Fibroblast of skin of scalp (primary cell): ENCODE results near the gene KRTAP10-7.
"Not testable (repeated sequence)": the region's sequence is repeated elsewhere in the genome, so short reads cannot be mapped to it uniquely, and the experiment has no call there.

ENCODE experiments used
- DNase-seq: peaks from one replicate; pipeline ENCODE4 v3.0.0-alpha.2; 2013

The KRTAP10-7 gene

GRCh38 chr21:44590897-44591800 is 9.2 kb upstream of the KRTAP10-7 start:
- DNase-seq = not testable (repeated sequence)

- DNase-seq = not testable (repeated sequence)
These were observed 8.6 kb upstream of the KRTAP10-7 start for GRCh38 chr21:44591801-44592130.

GRCh38 chr21:44592446-44593311 is 7.7 kb upstream of the KRTAP10-7 start, which contains the start of gene KRTAP10-6:
KRTAP10-6 (minus strand) TSS chr21:44592505; CDS start chr21:44592484, 21 bp downstream.
- DNase-seq = no peak

DNA sequence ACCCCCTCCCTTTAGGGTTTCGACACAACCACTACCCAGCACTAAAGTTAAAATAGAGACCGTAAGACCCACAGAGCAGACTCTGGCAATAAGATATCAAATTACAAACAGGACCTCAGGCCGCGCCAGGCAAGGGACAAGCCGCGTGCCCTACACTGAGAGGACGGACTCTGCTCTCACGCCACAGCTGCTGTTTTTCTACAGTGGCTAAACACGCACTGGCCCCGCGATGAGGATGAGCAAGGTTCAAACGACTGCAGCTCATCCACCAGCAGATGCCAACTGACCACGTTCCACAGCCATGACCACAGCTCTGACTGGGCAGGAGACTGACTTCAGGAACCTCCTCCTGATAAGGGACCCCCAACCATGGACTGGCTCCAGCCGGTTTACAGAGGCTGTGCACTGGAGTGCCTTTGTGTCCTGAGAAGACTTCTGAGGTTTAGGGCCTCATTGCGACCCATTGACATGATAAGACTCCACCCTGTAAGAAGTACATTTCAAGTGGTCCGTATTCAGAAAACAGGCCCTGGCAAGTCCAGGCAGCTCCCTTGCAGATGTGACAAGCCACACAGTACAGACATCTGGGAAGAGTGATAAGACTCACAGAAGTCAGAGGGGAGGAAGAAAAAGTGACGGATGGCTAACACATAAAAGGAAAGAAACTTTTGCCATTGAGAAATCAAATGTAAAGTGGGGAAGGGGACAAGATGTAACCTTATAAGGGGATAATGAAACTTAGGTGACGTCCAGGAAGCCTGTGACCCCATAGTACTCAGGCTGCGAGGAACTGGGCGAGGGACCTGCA is 6.6 kb upstream of the KRTAP10-7 start:
- no peak for DNase-seq

DNA sequence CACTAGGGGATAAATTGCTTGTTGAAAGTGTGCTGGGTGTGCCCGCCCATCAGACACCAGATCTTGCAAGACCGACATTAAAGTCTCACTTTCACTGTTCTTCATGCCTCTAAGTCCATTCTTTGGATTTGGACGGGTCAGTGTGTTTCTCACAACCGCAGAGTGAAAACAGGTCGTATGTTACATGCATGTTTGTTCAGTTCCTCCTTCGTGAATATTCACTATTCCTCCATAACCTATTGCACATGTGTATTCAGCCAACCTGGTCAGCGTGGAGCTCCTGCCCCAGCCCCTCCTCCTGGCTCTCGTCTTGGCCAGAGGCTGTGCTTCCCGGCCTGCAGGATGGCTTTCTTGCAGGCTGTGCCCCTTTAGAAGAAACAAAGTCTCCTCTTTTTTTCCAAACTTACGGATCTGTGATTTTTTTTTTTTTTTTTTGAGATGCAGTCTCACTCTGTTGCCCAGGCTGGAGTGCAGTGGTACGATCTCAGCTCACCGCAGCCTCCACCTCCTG is 5.9 kb upstream of the KRTAP10-7 start:
- DNase-seq = no peak

DNA sequence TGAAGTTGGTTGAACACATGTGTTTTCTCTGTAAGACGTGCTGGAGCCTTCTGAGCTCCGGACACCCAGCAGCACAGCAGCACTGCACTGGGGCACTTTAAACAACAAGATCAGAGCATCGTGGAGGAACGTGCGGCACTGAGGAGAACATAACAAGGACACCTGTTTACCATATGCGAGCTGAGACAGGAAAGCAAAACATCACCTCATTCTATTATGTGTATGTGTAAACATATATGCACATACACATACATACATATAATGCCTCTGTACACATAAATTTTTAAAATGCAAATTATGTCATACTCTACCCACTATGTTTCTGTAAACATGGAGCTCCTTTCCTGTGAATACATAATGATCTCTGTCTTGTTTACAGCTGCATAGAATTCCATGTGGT is 4.9 kb upstream of the KRTAP10-7 start:
- no peak for DNase-seq

- DNase-seq = no peak
These were observed 4.2 kb upstream of the KRTAP10-7 start for GRCh38 chr21:44596068-44596725.

GRCh38 chr21:44598061-44598460 is 2.3 kb upstream of the KRTAP10-7 start:
- no peak for DNase-seq

GRCh38 chr21:44599264-44600029 is 950 bp upstream of the KRTAP10-7 start:
- DNase-seq = no peak

GRCh38 chr21:44601091-44601490 is 694 bp downstream of the KRTAP10-7 start:
- DNase-seq = not testable (repeated sequence)

DNA sequence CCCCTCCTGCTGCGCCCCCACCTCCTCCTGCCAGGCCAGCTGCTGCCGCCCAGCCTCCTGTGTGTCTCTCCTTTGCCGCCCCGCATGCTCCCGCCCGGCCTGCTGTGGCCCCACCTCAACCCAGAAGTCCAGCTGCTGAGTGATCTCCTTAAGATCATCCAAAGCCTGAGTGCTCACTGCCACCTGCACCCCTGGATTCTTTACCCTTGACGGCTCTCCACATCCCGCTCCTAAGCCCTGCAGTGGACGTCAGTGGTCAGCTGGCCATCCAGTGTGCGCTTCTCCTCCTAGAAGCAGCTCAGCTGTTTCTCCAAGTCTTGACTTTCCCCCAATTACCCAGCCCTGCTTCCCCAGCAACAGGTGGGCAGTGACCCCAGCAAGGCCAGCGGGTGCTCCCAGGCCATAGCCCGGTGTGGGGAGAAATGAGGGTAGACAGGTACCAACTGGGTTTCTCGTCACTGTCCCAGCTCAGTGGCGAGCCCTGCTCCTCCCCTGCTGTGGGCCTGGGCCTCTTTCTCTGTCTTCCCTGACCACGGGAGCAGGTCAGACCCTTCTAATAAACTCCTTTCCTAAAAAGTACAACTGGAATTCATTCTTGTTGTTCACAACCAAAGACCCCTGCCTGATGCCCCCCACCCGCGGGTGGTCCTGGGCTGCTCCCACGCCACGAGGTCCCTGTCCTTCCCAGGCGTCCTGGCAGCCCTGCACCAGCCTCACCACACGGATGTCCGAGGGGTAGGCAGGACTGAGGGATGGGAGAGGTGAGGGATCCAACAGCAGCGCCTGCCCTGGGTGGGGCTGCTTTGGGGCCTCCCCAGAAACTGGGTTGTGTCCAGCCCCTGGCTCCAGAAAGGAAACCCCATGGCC is 1.4 kb downstream of the KRTAP10-7 start:
- no peak for DNase-seq

DNA sequence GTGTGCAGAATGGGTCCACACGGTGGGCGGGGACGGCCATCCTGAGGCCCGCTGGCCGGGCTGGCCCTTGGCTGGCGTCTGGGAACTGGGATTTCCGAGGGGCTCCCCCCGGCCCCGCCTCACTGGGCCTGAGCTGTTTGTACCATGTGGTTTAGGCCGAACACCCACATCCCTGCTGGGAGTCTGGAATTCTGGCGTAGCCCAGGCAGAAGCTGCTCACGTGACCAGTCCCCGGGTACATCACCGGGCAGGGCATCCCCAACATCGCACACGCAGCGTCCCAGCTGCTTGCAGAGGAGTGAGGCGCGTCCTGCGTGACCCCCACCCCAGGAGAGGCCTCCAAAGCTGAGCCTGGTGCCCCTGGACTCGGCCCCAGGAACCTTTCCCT is 2.1 kb downstream of the KRTAP10-7 start:
- no peak for DNase-seq

DNA sequence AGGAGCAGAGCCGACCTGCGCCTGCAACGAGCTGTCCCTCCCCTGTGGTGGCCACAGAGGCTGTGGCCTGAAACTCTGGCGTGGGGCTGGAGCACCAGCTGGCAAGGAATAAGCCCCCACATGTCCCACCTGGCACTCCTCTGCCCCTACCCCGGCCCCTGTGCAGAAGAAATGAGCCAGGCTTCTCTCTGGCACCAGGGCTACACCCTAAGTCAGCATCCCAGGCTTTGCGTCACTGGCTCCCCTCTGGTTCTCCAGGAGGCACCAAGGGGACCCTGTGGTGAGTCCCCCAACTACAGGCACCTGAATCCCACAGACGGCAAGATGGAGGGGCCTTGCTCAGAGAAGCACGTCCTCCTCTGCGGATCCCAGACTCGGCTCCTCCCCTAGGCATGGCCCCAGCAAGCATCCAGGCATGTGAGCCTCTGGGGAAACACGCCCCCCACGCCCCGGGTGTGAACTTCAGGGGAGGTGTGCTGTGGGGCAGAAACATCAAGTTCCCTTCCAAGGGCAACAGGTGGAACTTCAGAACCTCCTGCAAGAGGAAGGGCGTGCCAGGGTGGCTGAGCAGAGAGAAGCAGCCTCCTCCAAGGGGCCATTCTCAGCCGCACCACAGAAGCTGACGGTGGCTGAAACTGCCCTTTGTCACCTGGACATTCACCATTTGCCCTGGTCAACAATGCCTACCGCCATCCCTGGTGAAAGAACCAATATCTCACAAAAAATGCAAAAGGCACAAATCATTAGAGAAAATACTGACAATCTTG is 2.9 kb downstream of the KRTAP10-7 start:
- DNase-seq = no peak

GRCh38 chr21:44603911-44604310 is 3.5 kb downstream of the KRTAP10-7 start:
- no peak for DNase-seq

GRCh38 chr21:44606495-44606894 is 6.1 kb downstream of the KRTAP10-7 start:
- DNase-seq = no peak

DNA sequence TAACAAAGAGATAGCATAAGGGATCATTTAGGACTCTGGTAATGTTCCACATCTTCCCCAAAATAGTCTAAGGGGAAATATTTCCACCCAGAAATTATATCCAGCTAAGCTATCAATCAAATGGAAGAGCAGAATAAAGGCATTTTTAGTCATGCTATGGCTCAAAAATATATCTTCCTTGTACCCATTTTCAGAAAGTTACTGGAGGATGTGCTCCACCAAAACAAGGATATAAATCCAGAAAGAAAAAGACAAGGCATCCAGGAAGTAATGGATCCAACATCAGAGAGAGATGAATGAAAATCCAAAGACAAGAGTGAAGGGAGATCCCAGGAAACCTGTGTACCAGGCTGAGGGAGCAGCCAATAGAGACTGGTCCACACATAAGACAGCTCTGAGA is 8.8 kb downstream of the KRTAP10-7 start:
- no peak for DNase-seq

DNA sequence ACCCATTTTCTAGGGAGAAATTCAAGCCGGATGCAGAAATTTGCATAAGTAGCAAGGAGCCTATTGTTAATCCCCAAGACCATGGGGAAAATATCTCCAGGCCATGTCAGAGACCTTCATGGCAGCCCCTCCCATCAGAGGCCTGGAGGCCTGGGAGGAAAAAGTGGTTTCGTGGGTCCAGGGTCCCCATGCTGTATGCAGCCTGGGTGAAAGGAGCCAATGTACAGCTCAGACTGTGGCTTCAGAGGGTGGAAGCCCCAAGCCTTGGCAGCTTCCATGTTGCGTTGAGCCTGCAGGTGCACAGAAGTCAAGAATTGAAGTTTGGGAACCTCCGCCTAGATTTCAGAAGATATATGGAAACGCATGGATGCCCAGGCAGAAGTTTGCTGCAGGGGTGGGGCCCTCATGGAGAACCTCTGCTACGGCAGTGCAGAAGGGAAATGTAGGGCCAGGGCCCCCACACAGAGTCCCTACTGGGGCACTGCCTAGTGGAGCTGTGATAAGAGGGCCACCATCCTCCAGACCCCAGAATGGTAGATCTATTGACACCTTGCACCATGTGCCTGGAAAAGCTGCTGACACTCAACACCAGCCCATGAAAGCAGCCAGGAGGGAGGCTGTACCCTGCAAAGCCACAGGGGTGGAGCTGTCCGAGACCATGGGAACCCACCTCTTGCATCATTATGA is 9.9 kb downstream of the KRTAP10-7 start:
- not testable (repeated sequence) for DNase-seq

GRCh38 chr21:44611551-44611950 is 11.2 kb downstream of the KRTAP10-7 start:
- no peak for DNase-seq
